Sigmoid colon (tissue), 4 donors: ENCODE measurements around the gene GJC2.

Experiments used
- EP300 ChIP-seq, 4 donors: sonication (generic); formaldehyde crosslinking; IDR thresholded peaks; one replicate each; pipeline ENCODE4 v1.6.1; 2017; ENCODE audit warnings: antibody characterized with exemption in 4 of 4
- POLR2A ChIP-seq, 2 donors: fragments of 450-650 bp; IDR thresholded peaks; one replicate each; pipeline ENCODE4 v1.6.1; 2016; ENCODE audit warnings: antibody characterized with exemption in 2 of 2, mild to moderate bottlenecking in 2 of 2, moderate library complexity in 2 of 2
- TF ChIP-seq, protein P1 (sequence below), 4 experiments: fragments of 450-650 bp in 3 of 4; fragments of 200-600 bp in 1 of 4; IDR thresholded peaks; one replicate each; pipeline ENCODE4 v1.5.1; 2016 to 2019; ENCODE audit warnings: antibody characterized with exemption in 4 of 4, mild to moderate bottlenecking in 3 of 4, moderate library complexity in 2 of 4

DNA sequence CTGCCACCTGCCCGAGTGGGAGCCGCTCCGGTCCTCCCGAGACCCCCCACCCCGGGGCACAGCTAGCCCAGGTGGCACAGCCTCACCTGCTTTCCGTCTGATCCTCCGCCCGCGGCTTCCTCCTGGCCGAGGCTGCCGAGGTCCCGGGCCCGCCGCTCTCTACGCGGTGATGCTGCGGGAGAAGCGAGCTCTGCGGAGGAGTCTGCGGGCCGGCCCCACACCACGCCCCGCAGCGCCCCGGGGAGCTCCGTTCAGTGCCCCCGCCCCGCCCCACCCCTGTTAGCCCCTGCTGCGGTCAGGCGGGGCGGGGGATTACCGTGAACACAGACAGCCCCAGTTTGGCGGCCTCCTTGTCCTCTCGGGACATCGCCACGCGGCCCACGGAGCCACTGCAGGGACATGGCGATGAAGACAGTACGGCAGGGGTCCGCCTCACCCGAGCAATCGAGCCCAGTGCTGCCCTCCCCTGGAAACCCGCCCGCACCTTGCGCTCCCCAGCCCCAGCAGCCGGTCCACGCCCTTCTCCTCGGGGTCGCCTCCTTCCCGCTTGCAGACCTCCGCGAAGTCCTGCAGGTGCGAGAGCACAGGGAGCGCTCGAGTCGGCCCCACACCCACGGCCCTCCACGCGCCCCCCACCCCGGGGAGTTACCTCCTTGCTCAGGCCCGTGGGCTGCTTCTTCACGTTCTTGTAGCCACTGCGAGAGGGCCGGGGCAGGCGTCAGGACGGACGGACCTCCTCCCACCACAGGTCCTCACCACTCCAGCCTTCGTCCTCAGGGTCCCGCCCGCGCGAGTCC, 47.5 kb upstream of the GJC2 start:
- TF ChIP-seq, protein P1, sequence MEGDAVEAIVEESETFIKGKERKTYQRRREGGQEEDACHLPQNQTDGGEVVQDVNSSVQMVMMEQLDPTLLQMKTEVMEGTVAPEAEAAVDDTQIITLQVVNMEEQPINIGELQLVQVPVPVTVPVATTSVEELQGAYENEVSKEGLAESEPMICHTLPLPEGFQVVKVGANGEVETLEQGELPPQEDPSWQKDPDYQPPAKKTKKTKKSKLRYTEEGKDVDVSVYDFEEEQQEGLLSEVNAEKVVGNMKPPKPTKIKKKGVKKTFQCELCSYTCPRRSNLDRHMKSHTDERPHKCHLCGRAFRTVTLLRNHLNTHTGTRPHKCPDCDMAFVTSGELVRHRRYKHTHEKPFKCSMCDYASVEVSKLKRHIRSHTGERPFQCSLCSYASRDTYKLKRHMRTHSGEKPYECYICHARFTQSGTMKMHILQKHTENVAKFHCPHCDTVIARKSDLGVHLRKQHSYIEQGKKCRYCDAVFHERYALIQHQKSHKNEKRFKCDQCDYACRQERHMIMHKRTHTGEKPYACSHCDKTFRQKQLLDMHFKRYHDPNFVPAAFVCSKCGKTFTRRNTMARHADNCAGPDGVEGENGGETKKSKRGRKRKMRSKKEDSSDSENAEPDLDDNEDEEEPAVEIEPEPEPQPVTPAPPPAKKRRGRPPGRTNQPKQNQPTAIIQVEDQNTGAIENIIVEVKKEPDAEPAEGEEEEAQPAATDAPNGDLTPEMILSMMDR (IDR thresholded peaks at IDR 0.05): no peak
- no peak for TF ChIP-seq POLR2A (IDR thresholded peaks at IDR 0.05)
- no peak for TF ChIP-seq EP300 (IDR thresholded peaks at IDR 0.05)
